Measurements from ENCODE around the gene N4BP2L2. TPM values are rescaled to one million over a fixed set of nuclear protein-coding genes. Genes with fewer than 3 reads are reported as not detected.

The N4BP2L2 gene
- total and polyA plus RNA-seq, 2 of the 8 experiments (the other 6 are each of a cell fraction or from before 2014, with no cell fraction given) = 14.6 to 67.6 TPM

GRCh38 chr13:32555613-32556012, 17.0 kb upstream of the N4BP2L2 start:
- H2BK15ac ChIP-seq (ENCODE audit: low read length) = no peak overlapping the region
- no peak overlapping the region for H4K5ac ChIP-seq (ENCODE audit: insufficient read length, low read depth, low read length)
- H2BK20ac ChIP-seq (ENCODE audit: low read length) = no peak overlapping the region
- no peak overlapping the region for H4K8ac ChIP-seq (ENCODE audit: extremely low read depth, insufficient read depth, low read length)
- no peak overlapping the region for H3K14ac ChIP-seq (ENCODE audit: insufficient read length)
- no peak overlapping the region for H4K91ac ChIP-seq (replicated peaks; ENCODE audit: insufficient read length, low read length)
- ChIA-PET CTCF (ENCODE audit: partially characterized antibody) (interaction anchor here (1.1 to 1.2 kb wide), 2 partner anchors 15 to 26 kb away, joined by 3 read pairs; no protein-coding TSS in a partner anchor), POLR2A (ENCODE audit: partially characterized antibody) (interaction anchor here (1.4 kb wide), 1 partner anchor 18 kb away, joined by 4 read pairs; no protein-coding TSS in a partner anchor)
- H3K4me2 ChIP-seq (ENCODE audit: insufficient read depth in 1 of 2, low read depth in 2 of 2, low read length in 2 of 2) = no peak overlapping the region
- H3K9ac ChIP-seq (replicated peaks in 1 of 4; ENCODE audit: extremely low read depth in 1 of 4, low read depth in 3 of 4, low read length in 3 of 4) = no peak overlapping the region
- H3K27me3 ChIP-seq (replicated peaks in 1 of 4; ENCODE audit: control insufficient read depth in 3 of 4, extremely low read depth in 1 of 4, insufficient read depth in 3 of 4, low read length in 3 of 4) = no peaks in the 10 kb centered on the region
- no peak overlapping the region for H3K27ac ChIP-seq (ENCODE audit: low read depth, low read length)
- peaks cover 0 to under 1% of the 10 kb centered on the region in 2 experiments; a peak in 1 of 4 replicates for H3K9me3 ChIP-seq (ENCODE audit: insufficient read depth in 2 of 2, low read depth in 1 of 2, low read length in 1 of 2)
- no peak for FAIRE-seq
- no peaks in the 10 kb centered on the region for H4K20me1 ChIP-seq (replicated peaks in 1 of 2; ENCODE audit: control insufficient read depth in 1 of 2, insufficient read depth in 2 of 2, low read length in 2 of 2)
- 93% methylated on average over 2 of the region's 2 CpGs; no CpG with 5 or more reads in 1 of the 2 experiments for WGBS, 2 experiments (ENCODE audit: extremely low coverage in 1 of 2, insufficient coverage in 1 of 2, insufficient read length in 1 of 2, insufficient replicate concordance in 2 of 2, low coverage in 1 of 2, low lambda C conversion rate in 2 of 2, missing lambda C conversion rate in 1 of 2)
- H2BK12ac ChIP-seq (ENCODE audit: low read depth, low read length) = no peak overlapping the region
- TF ChIP-seq CHD1 (IDR thresholded peaks at IDR 0.05; ENCODE audit: low read depth, low read length) = no peak
- no peaks in the 10 kb centered on the region for H3K36me3 ChIP-seq (ENCODE audit: control insufficient read depth in 2 of 4, insufficient read depth in 4 of 4, low read length in 3 of 4)
- H3K56ac ChIP-seq (replicated peaks; ENCODE audit: insufficient read length, low read depth, low read length) = no peak overlapping the region
- no peak overlapping the region for H3K23ac ChIP-seq (ENCODE audit: insufficient read length)
- no peak overlapping the region for H3K4me3 ChIP-seq (ENCODE audit: extremely low read depth in 1 of 4, insufficient read depth in 2 of 4, low read depth in 3 of 4, low read length in 4 of 4)
- H3K79me2 ChIP-seq (ENCODE audit: control insufficient read depth in 1 of 2, insufficient read depth in 2 of 2, low read length in 2 of 2) = no peaks in the 10 kb centered on the region
- H3K4ac ChIP-seq (replicated peaks; ENCODE audit: insufficient read length, low read depth, low read length) = no peak overlapping the region
- peaks cover 2% of the 10 kb centered on the region; the same call in 1 of the 2 replicates for H3K23me2 ChIP-seq (ENCODE audit: low read depth, low read length)
- H3K4me1 ChIP-seq (replicated peaks in 1 of 4; ENCODE audit: control insufficient read depth in 3 of 4, insufficient read depth in 4 of 4, low read length in 3 of 4) = no peaks in the 10 kb centered on the region
- no peak overlapping the region for H2BK5ac ChIP-seq (ENCODE audit: low read depth, low read length)
- no peak for DNase-seq (ENCODE audit: low read depth in 1 of 2, low spot score in 2 of 2)
- no peaks in the 10 kb centered on the region for H3K79me1 ChIP-seq (ENCODE audit: low read depth, low read length)
- H2BK120ac ChIP-seq (replicated peaks; ENCODE audit: low read depth, low read length) = no peak overlapping the region
- no peak overlapping the region for H2AK5ac ChIP-seq (ENCODE audit: low read depth, low read length)
- H3K18ac ChIP-seq (ENCODE audit: extremely low read depth, low read length) = no peak overlapping the region
- no peak overlapping the region for H2AFZ ChIP-seq (ENCODE audit: low read length)
